Measurements from ENCODE around the gene SLC35F3.

SLC35F3 gene

GRCh38 chr1:234229581-234230387 is 325.3 kb downstream of the SLC35F3 start:
- no peak for TF ChIP-seq MAX (IDR thresholded peaks at IDR 0.05)
- TF ChIP-seq EGR1 (IDR thresholded peaks at IDR 0.05) = no peak
- no peak for TF ChIP-seq CREB1 (IDR thresholded peaks at IDR 0.05; ENCODE audit: low read depth)
- no peak for TF ChIP-seq FOXM1 (IDR thresholded peaks at IDR 0.05; ENCODE audit: borderline replicate concordance, low read depth)
- no peak for TF ChIP-seq NFIC (IDR thresholded peaks at IDR 0.05)
- no peak for TF ChIP-seq ZBTB7A (IDR thresholded peaks at IDR 0.05; ENCODE audit: low read depth)
- TF ChIP-seq CEBPB (IDR thresholded peaks at IDR 0.05) = no peak
- TF ChIP-seq TCF12 (IDR thresholded peaks at IDR 0.05; ENCODE audit: low read depth) = no peak

GRCh38 chr1:234230414-234230862 is 326.0 kb downstream of the SLC35F3 start:
- no peak for TF ChIP-seq NFIC (IDR thresholded peaks at IDR 0.05)
- TF ChIP-seq TAF1 (IDR thresholded peaks at IDR 0.05; ENCODE audit: low read depth) = no peak
- TF ChIP-seq CREB1 (IDR thresholded peaks at IDR 0.05; ENCODE audit: low read depth) = no peak
- no peak for TF ChIP-seq TCF12 (IDR thresholded peaks at IDR 0.05; ENCODE audit: low read depth)
- TF ChIP-seq MAX (IDR thresholded peaks at IDR 0.05) = no peak
- no peak for TF ChIP-seq REST (IDR thresholded peaks at IDR 0.05; ENCODE audit: low read depth)
- no peak for TF ChIP-seq RAD21 (IDR thresholded peaks at IDR 0.05; ENCODE audit: low read depth)
- no peak for TF ChIP-seq CEBPB (IDR thresholded peaks at IDR 0.05)
- no peak for TF ChIP-seq USF1 (IDR thresholded peaks at IDR 0.05)

GRCh38 chr1:234231061-234231892 is 326.8 kb downstream of the SLC35F3 start:
- TF ChIP-seq RAD21 (IDR thresholded peaks at IDR 0.05; ENCODE audit: low read depth) (no peak), TAF1 (IDR thresholded peaks at IDR 0.05; ENCODE audit: low read depth) (no peak), ZBTB7A (IDR thresholded peaks at IDR 0.05; ENCODE audit: low read depth) (no peak), REST (IDR thresholded peaks at IDR 0.05; ENCODE audit: low read depth) (no peak), TCF12 (IDR thresholded peaks at IDR 0.05; ENCODE audit: low read depth) (no peak), FOXM1 (IDR thresholded peaks at IDR 0.05; ENCODE audit: borderline replicate concordance, low read depth) (no peak), NFIC (IDR thresholded peaks at IDR 0.05) (no peak), CEBPB (IDR thresholded peaks at IDR 0.05) (no peak), YY1 (IDR thresholded peaks at IDR 0.05; ENCODE audit: low read depth) (no peak), EGR1 (IDR thresholded peaks at IDR 0.05) (no peak), TEAD4 (IDR thresholded peaks at IDR 0.05) (no peak), CREB1 (IDR thresholded peaks at IDR 0.05; ENCODE audit: low read depth) (no peak), USF1 (IDR thresholded peaks at IDR 0.05) (no peak), EP300 (IDR thresholded peaks at IDR 0.05; ENCODE audit: borderline replicate concordance) (no peak), MAX (IDR thresholded peaks at IDR 0.05) (no peak)

GRCh38 chr1:234231893-234232276 is 327.4 kb downstream of the SLC35F3 start:
- no peak for TF ChIP-seq EGR1 (IDR thresholded peaks at IDR 0.05)
- no peak for TF ChIP-seq CREB1 (IDR thresholded peaks at IDR 0.05; ENCODE audit: low read depth)
- no peak for TF ChIP-seq ZBTB7A (IDR thresholded peaks at IDR 0.05; ENCODE audit: low read depth)
- no peak for TF ChIP-seq USF1 (IDR thresholded peaks at IDR 0.05)
- no peak for TF ChIP-seq YY1 (IDR thresholded peaks at IDR 0.05; ENCODE audit: low read depth)
- no peak for TF ChIP-seq EP300 (IDR thresholded peaks at IDR 0.05; ENCODE audit: borderline replicate concordance)

GRCh38 chr1:234234199-234234598 is 329.7 kb downstream of the SLC35F3 start:
- TF ChIP-seq FOXM1 (IDR thresholded peaks at IDR 0.05; ENCODE audit: borderline replicate concordance, low read depth) (no peak), YY1 (IDR thresholded peaks at IDR 0.05; ENCODE audit: low read depth) (no peak), TCF12 (IDR thresholded peaks at IDR 0.05; ENCODE audit: low read depth) (no peak), RAD21 (IDR thresholded peaks at IDR 0.05; ENCODE audit: low read depth) (no peak)

Data from Ishikawa (cell line).